Stimulated activated CD8-positive, alpha-beta memory T cell treated with anti-CD3 and anti-CD28 coated beads, Interleukin-12 subunit alpha, Interleukin-12 subunit beta, amount 100 ng/mL, for 24 hours (primary cell): Measurements from ENCODE around the gene REV3L.
A peak's percentile ranks its signal among the peaks of the same experiment; 100 is the strongest.
"Not testable (repeated sequence)": the region's sequence is repeated elsewhere in the genome, so short reads cannot be mapped to it uniquely, and the experiment has no call there.

Experiments used
- DNase-seq: peaks from one replicate; pipeline ENCODE4 v3.0.0-alpha.2; 2020; ENCODE audit errors: extremely low read depth

The REV3L gene

GRCh38 chr6:111499269-111499793, 16.3 kb upstream of the REV3L start:
- no peak for DNase-seq

GRCh38 chr6:111494951-111495635, 12.1 kb upstream of the REV3L start:
- no peak for DNase-seq

- no peak for DNase-seq
These were observed 9.5 kb upstream of the REV3L start for GRCh38 chr6:111492499-111492898.

GRCh38 chr6:111490067-111490466, 7.0 kb upstream of the REV3L start:
- no peak for DNase-seq

- no peak for DNase-seq
These were observed 4.6 kb upstream of the REV3L start for GRCh38 chr6:111487661-111488060.

- DNase-seq = no peak
These were observed 3.9 kb upstream of the REV3L start for GRCh38 chr6:111486921-111487320.

GRCh38 chr6:111486475-111486874, 3.5 kb upstream of the REV3L start:
- no peak for DNase-seq

GRCh38 chr6:111485342-111485741, 2.3 kb upstream of the REV3L start:
- no peak for DNase-seq

- no peak for DNase-seq
These were observed 1.6 kb upstream of the REV3L start for GRCh38 chr6:111484633-111484930.

- DNase-seq = peak; percentile 69
These were observed 966 bp upstream of the REV3L start for GRCh38 chr6:111483736-111484632.

GRCh38 chr6:111482188-111482958, 645 bp downstream of the REV3L start:
- DNase-seq = no peak

GRCh38 chr6:111481836-111482187, 1.2 kb downstream of the REV3L start:
- no peak for DNase-seq

- no peak for DNase-seq
These were observed 1.8 kb downstream of the REV3L start for GRCh38 chr6:111480988-111481822.

- no peak for DNase-seq
These were observed 4.3 kb downstream of the REV3L start for GRCh38 chr6:111478749-111479148.

- no peak for DNase-seq
These were observed 4.9 kb downstream of the REV3L start for GRCh38 chr6:111478064-111478476.

- DNase-seq = no peak
These were observed 5.5 kb downstream of the REV3L start for GRCh38 chr6:111477481-111477938.

GRCh38 chr6:111476061-111476460, 7.0 kb downstream of the REV3L start:
- not testable (repeated sequence) for DNase-seq

GRCh38 chr6:111474771-111475170, 8.2 kb downstream of the REV3L start:
- DNase-seq = no peak

- no peak for DNase-seq
These were observed 8.9 kb downstream of the REV3L start for GRCh38 chr6:111474106-111474505.

GRCh38 chr6:111472933-111473435, 10.0 kb downstream of the REV3L start:
- DNase-seq = no peak

GRCh38 chr6:111471958-111472357, 11.1 kb downstream of the REV3L start:
- DNase-seq = no peak
